Spleen (tissue), 7 donors: Measurements from ENCODE around the gene HNF4A.

ENCODE experiments used
- CTCF ChIP-seq, 11 experiments: fragments of 200-600 bp in 7 of 11; fragments of 450-650 bp in 4 of 11; sonication (generic) in 4 of 11; IDR thresholded peaks in 8 of 11; conservative IDR thresholded peaks in 3 of 11; 1 replicate in 7 of 11; 2 replicates in 4 of 11; pipeline versions ENCODE4 v1.4.0 to v1.8.0; 2016 to 2021; ENCODE audit warnings: antibody characterized with exemption in 11 of 11, inconsistent platforms in 4 of 11, mild to moderate bottlenecking in 1 of 11
- POLR2AphosphoS5 ChIP-seq, 3 donors: sonication (generic); formaldehyde crosslinking; IDR thresholded peaks; one replicate each; pipeline ENCODE4 v1.5.1; 2017; ENCODE audit warnings: antibody characterized with exemption in 3 of 3
- donor health status: DM: no; HTN: no; CAD: no; lungs with moderate emphysema.
- donor health status: DM: no; HTN: no; CAD: no.
- donor health status: DM: no; HTN: no; CAD: no.

GRCh38 chr20:44429017-44429339 is 73.5 kb downstream of the HNF4A start:
- TF ChIP-seq CTCF (IDR thresholded peaks at IDR 0.05 in 8 of 11, conservative IDR thresholded peaks at IDR 0.05 in 3 of 11) (no peak), POLR2AphosphoS5 (IDR thresholded peaks at IDR 0.05) (no peak)
